ENCODE data around the gene FAM83F.

The FAM83F gene

DNA sequence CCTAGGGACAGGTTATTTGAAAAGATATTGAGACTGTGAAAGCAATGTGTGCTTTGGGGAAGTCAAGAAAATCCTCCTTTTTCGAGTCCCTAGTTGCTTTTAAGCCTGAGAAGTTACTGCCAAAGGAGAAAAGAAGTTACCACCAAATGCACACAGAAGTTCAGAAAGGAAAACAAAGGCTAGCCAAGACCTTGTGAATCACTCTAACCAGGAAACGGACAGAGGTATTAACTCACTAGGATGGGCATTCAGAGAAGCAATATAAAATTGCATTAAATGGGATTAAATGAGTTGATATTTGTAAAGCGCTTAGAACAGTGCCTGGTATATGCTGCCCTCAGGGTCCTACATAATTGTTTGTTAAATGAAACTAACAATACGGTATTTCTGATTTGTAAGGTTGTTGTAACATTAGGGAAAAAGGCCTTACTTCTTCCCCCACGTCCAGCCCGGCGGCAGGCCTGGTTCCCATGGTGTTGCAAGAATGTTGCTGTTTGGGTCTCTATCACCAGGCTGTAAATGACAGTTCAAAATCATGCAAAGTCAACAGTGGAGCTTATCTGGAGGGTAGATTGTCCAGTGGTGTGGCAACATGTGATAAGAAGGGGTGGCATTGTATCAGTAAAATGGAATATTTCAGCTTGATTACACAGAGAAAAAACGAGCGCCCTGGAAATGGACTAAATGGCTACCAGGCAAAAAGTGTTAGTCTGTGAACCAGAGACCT is 27.5 kb upstream of the FAM83F start:
- TF ChIP-seq, protein P1, sequence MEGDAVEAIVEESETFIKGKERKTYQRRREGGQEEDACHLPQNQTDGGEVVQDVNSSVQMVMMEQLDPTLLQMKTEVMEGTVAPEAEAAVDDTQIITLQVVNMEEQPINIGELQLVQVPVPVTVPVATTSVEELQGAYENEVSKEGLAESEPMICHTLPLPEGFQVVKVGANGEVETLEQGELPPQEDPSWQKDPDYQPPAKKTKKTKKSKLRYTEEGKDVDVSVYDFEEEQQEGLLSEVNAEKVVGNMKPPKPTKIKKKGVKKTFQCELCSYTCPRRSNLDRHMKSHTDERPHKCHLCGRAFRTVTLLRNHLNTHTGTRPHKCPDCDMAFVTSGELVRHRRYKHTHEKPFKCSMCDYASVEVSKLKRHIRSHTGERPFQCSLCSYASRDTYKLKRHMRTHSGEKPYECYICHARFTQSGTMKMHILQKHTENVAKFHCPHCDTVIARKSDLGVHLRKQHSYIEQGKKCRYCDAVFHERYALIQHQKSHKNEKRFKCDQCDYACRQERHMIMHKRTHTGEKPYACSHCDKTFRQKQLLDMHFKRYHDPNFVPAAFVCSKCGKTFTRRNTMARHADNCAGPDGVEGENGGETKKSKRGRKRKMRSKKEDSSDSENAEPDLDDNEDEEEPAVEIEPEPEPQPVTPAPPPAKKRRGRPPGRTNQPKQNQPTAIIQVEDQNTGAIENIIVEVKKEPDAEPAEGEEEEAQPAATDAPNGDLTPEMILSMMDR (IDR thresholded peaks at IDR 0.05; ENCODE audit: low read depth, low read length): no peak
- peak; percentile 56 to 62 for DNase-seq (ENCODE audit: low read depth in 2 of 2)
- no peak overlapping the region for H3K4me3 ChIP-seq (replicated peaks in 1 of 2; ENCODE audit: low read depth in 2 of 2, low read length in 2 of 2)

DNA sequence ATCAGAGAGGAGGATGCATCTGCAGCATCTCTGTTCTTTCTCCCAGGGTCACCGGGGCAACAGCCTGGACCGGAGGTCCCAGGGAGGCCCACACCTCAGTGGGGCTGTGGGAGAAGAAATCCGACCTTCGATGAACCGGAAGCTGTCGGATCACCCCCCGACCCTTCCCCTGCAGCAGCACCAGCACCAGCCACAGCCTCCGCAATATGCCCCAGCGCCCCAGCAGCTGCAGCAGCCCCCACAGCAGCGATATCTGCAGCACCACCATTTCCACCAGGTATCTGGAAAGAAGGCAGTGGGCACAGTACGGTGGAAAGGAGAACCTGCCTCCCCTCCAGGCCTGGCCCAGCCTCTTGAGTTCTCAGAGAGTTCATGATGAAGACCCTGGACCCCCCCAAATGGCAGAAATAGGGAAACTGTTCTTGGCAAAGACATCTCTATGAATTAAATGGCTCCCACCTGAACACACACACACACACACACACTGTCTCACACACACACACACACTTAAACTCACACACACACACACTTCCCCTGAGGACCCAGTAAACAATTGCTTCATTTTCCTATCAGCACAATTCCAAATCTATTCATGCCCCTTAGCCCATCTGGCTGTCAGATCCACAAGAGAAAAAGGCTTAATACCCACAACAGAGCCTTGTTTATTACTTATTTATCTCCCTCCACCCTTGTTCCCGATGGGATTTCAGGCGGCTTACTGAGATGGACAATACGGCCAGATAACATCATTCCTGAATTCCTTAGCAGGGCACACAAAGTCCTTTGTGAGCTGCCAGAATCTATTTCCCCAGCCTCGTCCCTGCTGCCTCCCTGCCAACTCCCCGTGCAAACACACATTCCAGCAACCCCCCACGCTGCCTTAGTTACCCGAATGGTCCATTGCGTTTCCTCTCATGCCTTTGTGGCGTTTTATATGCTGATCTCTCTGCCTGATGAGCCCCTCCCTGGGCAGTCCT is 26.5 kb upstream of the FAM83F start:
- peak in 1 of 2 donors; percentile 72 for DNase-seq (ENCODE audit: low read depth in 2 of 2)
- TF ChIP-seq, protein P1 (IDR thresholded peaks at IDR 0.05; ENCODE audit: low read depth, low read length): no peak
- no peak overlapping the region for H3K4me3 ChIP-seq (replicated peaks in 1 of 2; ENCODE audit: low read depth in 2 of 2, low read length in 2 of 2)

DNA sequence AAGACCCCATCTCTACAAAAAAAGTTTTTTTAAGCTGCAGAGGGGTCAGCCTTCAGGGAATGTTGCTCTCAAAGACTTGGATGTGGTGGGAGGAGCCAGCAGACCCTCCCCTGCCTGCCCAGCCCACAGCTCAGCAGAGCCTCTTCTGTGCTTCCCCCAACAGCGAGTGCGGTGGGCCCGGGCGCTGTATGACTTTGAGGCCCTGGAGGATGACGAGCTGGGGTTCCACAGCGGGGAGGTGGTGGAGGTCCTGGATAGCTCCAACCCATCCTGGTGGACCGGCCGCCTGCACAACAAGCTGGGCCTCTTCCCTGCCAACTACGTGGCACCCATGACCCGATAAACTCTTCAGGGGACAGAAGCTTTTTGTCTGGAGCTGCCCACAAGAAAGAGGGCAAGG is 24.0 kb upstream of the FAM83F start:
- no peak overlapping the region for H3K4me3 ChIP-seq (replicated peaks in 1 of 2; ENCODE audit: low read depth in 2 of 2, low read length in 2 of 2)
- TF ChIP-seq, protein P1 (IDR thresholded peaks at IDR 0.05; ENCODE audit: low read depth, low read length): no peak
- DNase-seq (ENCODE audit: low read depth in 2 of 2): no peak

DNA sequence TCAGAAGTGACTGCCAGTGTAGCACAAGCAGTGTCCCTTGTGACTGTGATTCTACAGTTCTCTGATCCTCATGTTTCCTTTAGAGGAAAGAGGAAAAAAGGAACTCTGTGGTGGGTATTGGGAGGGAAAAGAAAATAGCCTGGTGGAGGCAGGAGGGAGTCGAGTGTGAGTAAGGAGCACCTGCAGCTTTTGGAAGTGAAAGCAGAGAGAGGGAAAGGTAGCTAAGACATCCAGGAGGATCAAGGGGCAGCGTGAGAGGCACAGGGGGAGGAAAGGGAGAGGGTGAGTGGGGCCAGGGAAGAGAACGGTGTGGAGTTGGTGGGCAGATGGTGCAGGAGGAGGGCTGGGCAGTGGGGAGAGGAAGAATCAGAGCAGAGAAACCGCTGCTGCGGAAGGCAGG is 22.1 kb upstream of the FAM83F start:
- TF ChIP-seq, protein P1 (IDR thresholded peaks at IDR 0.05; ENCODE audit: low read depth, low read length): no peak

DNA sequence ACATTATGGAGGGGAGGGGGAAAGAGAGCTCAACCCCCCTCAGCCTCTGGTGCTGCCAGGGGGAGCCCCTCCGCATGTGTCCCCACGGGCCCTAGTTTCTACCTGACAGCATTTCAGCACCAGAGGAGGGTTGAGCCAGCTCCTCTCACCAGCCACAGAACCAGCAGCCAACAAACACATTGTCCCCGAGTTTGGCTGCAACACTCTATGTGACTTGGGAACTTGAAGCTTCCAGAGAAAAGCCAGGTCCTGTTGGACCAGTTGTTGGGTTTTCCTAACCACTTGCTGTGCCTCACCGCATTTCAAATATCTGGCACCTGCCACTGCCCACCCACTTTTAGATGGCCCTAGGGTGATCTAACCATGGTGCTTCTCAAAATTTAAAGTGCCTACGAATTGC is 21.1 kb upstream of the FAM83F start:
- no peak for DNase-seq (ENCODE audit: low read depth in 2 of 2)
- TF ChIP-seq, protein P1 (IDR thresholded peaks at IDR 0.05; ENCODE audit: low read depth, low read length): no peak
- H3K4me3 ChIP-seq (replicated peaks in 1 of 2; ENCODE audit: low read depth in 2 of 2, low read length in 2 of 2): no peak overlapping the region

More for the DNA sequence above, 22.1 kb upstream of the FAM83F start:
- no peak overlapping the region for H3K4me3 ChIP-seq (replicated peaks in 1 of 2; ENCODE audit: low read depth in 2 of 2, low read length in 2 of 2)
- DNase-seq (ENCODE audit: low read depth in 2 of 2): no peak

DNA sequence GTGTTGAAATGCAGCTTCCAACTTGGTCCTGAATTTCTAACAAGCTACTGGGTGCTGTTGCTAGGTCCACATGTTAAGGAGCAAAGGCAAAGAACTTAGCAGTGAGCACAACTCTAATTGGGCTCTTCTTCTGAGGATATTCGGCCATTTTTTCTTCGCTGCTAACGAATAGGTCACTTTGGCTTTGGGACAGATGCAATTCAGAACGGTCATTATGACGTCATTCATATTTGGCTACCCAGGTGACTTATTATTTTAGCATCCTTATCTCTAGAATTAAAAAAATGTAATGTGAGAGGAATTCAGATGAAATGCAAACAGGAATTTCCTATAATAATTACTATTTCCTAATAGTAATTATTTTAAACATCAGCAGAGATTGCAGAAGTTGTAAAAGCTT is 20.7 kb upstream of the FAM83F start:
- no peak for DNase-seq (ENCODE audit: low read depth in 2 of 2)
- H3K4me3 ChIP-seq (replicated peaks in 1 of 2; ENCODE audit: low read depth in 2 of 2, low read length in 2 of 2): no peak overlapping the region
- TF ChIP-seq, protein P1 (IDR thresholded peaks at IDR 0.05; ENCODE audit: low read depth, low read length): no peak

All from cardiac fibroblast (primary cell).